ENCODE results near the gene TRABD2B. TPM values are rescaled to one million over a fixed set of nuclear protein-coding genes. Genes with fewer than 3 reads are reported as not detected.

Gene TRABD2B
- total RNA-seq = 62.0 TPM
- 19.8 TPM for polyA plus RNA-seq (ENCODE audit: insufficient read depth, low read depth, low replicate concordance)
- long read RNA-seq, donor 1, full-length matches to known transcripts = 3 of 17 reads
- long read RNA-seq, donor 1, partial matches to known transcripts = 14 of 17 reads
- long read RNA-seq, donor 1, other reads (novel, unspliced or antisense) = 0 of 17 reads
- long read RNA-seq, donor 2, full-length matches to known transcripts = 3 of 3 reads
- long read RNA-seq, donor 2, partial matches to known transcripts = 0 of 3 reads
- long read RNA-seq, donor 2, other reads (novel, unspliced or antisense) = 0 of 3 reads
- long read RNA-seq, donor 3, full-length matches to known transcripts = 1 of 1 reads
- long read RNA-seq, donor 3, partial matches to known transcripts = 0 of 1 reads
- long read RNA-seq, donor 3, other reads (novel, unspliced or antisense) = 0 of 1 reads
- long read RNA-seq, donor 4, full-length matches to known transcripts = 1 of 1 reads
- long read RNA-seq, donor 4, partial matches to known transcripts = 0 of 1 reads
- long read RNA-seq, donor 4, other reads (novel, unspliced or antisense) = 0 of 1 reads
- long read RNA-seq, donor 5 = 0 reads
- long read RNA-seq, donor 6, full-length matches to known transcripts = 1 of 1 reads
- long read RNA-seq, donor 6, partial matches to known transcripts = 0 of 1 reads
- long read RNA-seq, donor 6, other reads (novel, unspliced or antisense) = 0 of 1 reads
- long read RNA-seq, donor 7, full-length matches to known transcripts = 13 of 94 reads
- long read RNA-seq, donor 7, partial matches to known transcripts = 48 of 94 reads
- long read RNA-seq, donor 7, other reads (novel, unspliced or antisense) = 33 of 94 reads
- long read RNA-seq, donor 8, full-length matches to known transcripts = 1 of 6 reads
- long read RNA-seq, donor 8, partial matches to known transcripts = 5 of 6 reads
- long read RNA-seq, donor 8, other reads (novel, unspliced or antisense) = 0 of 6 reads
- long read RNA-seq, donor 9 = 0 reads
- long read RNA-seq, donor 10, full-length matches to known transcripts = 1 of 1 reads
- long read RNA-seq, donor 10, partial matches to known transcripts = 0 of 1 reads
- long read RNA-seq, donor 10, other reads (novel, unspliced or antisense) = 0 of 1 reads

DNA sequence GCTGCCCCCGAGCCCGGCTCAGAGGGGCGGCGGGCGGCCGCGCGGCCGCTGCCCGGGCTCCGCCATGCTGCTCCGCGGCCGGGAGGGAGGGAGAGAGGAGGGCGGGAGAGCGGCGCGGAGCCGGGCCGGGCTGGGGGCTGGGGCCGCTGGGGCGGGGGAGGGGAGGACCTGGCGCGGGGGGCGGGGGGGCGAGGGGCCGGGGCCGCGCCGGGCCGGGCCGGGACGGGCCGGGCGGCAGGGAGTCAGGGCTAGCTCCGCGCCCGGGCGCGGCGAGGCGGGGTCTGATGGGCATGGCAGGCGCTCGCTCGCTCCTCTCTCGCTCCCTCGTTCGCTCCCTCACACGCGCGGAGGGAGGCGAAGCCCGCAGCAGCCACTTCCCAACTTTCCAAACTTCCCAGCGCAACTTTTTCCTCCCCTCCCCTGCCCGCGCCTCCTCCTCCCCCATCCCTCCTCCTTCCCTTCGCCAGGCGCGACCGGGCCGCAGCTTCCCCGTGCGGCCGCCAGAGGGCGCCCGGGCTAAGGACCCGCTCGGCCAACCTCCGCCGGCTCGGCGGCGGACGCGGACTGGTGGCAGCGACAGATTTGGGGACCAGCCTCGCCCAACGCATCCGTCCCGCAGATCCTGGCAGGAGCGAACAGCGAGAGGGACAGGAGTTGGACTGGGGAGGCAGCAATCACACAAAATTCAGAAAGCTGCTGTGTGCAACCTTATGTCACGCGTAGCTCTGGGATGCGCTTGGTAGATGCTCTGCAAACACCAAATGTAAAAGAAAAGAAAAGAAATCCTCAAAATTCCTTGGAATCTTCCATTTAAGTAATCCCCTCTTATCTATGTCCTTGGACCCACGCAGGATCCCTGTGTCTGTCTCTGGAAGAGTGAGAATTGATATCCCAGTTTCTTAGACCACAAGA, at the start of gene TRABD2B:
TRABD2B (minus strand) TSS at position 97 of the 912 bp plus-strand sequence.
- TF ChIP-seq, protein P1, sequence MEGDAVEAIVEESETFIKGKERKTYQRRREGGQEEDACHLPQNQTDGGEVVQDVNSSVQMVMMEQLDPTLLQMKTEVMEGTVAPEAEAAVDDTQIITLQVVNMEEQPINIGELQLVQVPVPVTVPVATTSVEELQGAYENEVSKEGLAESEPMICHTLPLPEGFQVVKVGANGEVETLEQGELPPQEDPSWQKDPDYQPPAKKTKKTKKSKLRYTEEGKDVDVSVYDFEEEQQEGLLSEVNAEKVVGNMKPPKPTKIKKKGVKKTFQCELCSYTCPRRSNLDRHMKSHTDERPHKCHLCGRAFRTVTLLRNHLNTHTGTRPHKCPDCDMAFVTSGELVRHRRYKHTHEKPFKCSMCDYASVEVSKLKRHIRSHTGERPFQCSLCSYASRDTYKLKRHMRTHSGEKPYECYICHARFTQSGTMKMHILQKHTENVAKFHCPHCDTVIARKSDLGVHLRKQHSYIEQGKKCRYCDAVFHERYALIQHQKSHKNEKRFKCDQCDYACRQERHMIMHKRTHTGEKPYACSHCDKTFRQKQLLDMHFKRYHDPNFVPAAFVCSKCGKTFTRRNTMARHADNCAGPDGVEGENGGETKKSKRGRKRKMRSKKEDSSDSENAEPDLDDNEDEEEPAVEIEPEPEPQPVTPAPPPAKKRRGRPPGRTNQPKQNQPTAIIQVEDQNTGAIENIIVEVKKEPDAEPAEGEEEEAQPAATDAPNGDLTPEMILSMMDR (IDR thresholded peaks at IDR 0.05; ENCODE audit: borderline replicate concordance, extremely low read depth, insufficient read depth) = peak; percentile 91
- peaks cover 7% of the 10 kb centered on the region for H3K27me3 ChIP-seq (ENCODE audit: control insufficient read depth, insufficient read depth, low read length)
- H3K4me3 ChIP-seq (ENCODE audit: low read length in 3 of 3) = peak within 1 kb of the TSS; percentile 67 to 86 (median 72)
- H3K9ac ChIP-seq (ENCODE audit: low read length in 3 of 3) = peak within 1 kb of the TSS; percentile 55 to 72 (median 57)
- DNase-seq (peak; percentile 93 to 96 (median 95)), FAIRE-seq (no peak)
- H3K4me1 ChIP-seq (ENCODE audit: control insufficient read depth in 2 of 3, insufficient read depth in 2 of 3, low read depth in 1 of 3, low read length in 3 of 3) = peaks cover 0 to 14% (median 6%) of the 10 kb centered on the region in 3 donors
- H3K36me3 ChIP-seq (ENCODE audit: control insufficient read depth in 2 of 3, insufficient read depth in 3 of 3, low read length in 3 of 3) = no peaks in the 10 kb centered on the region
- no peaks in the 10 kb centered on the region for H3K9me3 ChIP-seq (ENCODE audit: control insufficient read depth in 2 of 3, insufficient read depth in 1 of 3, low read length in 3 of 3)
- peak within 1 kb of the TSS; percentile 91 for H3K27ac ChIP-seq (ENCODE audit: low read depth in 2 of 2, low read length in 2 of 2)
- intact Hi-C loops (cut with DNase I) = no loop called here

DNA sequence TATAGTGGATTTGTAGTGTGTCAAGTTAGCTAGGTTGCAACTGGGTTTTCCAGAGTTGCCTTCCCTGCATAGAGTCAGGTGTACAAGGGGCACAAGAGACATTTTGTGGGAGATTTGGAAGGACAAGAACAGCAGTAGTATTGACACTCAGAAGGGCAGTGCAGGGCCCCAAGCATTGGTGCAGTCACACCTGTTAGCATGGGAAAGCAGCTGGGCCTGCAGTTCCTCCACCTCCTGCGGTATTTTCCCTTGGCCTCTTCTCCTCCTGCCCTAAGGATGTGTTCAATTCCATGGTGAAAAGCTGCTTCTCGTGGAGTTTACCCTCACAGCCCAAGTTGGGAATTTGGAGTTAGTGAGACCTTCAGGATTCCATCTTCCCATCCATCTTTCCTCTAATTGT, 47.1 kb upstream of the TRABD2B start:
- Histone ChIP-seq H3K27me3 (ENCODE audit: control insufficient read depth, insufficient read depth, low read length) (no peaks in the 10 kb centered on the region), H3K4me1 (ENCODE audit: control insufficient read depth in 2 of 3, insufficient read depth in 2 of 3, low read depth in 1 of 3, low read length in 3 of 3) (peaks cover 0 to 5% (median 0%) of the 10 kb centered on the region in 3 donors), H3K9ac (ENCODE audit: low read length in 3 of 3) (no peak overlapping the region), H3K27ac (ENCODE audit: low read depth in 2 of 2, low read length in 2 of 2) (no peak overlapping the region), H3K9me3 (ENCODE audit: control insufficient read depth in 2 of 3, insufficient read depth in 1 of 3, low read length in 3 of 3) (no peaks in the 10 kb centered on the region), H3K4me3 (ENCODE audit: low read length in 3 of 3) (no peak overlapping the region), H3K36me3 (ENCODE audit: control insufficient read depth in 2 of 3, insufficient read depth in 3 of 3, low read length in 3 of 3) (no peaks in the 10 kb centered on the region)
- DNase-seq = no peak
- intact Hi-C loops (cut with DNase I) = no loop called here
- FAIRE-seq = no peak
- TF ChIP-seq, protein P1 (IDR thresholded peaks at IDR 0.05; ENCODE audit: borderline replicate concordance, extremely low read depth, insufficient read depth) = no peak

DNA sequence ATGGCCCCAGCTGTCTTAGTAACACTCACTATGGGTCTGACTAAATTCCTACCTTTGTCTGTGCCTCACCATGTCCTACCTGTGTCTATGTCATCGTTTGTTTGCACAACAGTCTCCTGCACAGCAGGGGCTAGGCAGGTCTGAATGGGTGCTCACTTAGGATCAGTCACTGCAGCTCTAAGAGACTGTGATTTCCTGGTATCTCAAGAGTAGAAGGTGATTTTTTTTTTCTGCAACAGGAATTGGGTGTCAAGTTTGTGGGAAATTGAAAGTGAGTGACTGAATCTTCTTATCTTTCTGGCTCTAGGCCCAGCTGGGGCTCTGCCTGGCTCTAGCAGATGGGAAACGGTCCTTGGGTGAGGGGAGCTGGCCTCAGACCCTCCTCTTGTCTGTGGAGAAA, 46.4 kb upstream of the TRABD2B start:
- FAIRE-seq = no peak
- Histone ChIP-seq H3K36me3 (ENCODE audit: control insufficient read depth in 2 of 3, insufficient read depth in 3 of 3, low read length in 3 of 3) (no peaks in the 10 kb centered on the region), H3K27ac (ENCODE audit: low read depth in 2 of 2, low read length in 2 of 2) (no peak overlapping the region), H3K27me3 (ENCODE audit: control insufficient read depth, insufficient read depth, low read length) (no peaks in the 10 kb centered on the region), H3K9me3 (ENCODE audit: control insufficient read depth in 2 of 3, insufficient read depth in 1 of 3, low read length in 3 of 3) (no peaks in the 10 kb centered on the region), H3K4me1 (ENCODE audit: control insufficient read depth in 2 of 3, insufficient read depth in 2 of 3, low read depth in 1 of 3, low read length in 3 of 3) (peaks cover 0 to 5% (median 0%) of the 10 kb centered on the region in 3 donors), H3K9ac (ENCODE audit: low read length in 3 of 3) (no peak overlapping the region), H3K4me3 (ENCODE audit: low read length in 3 of 3) (no peak overlapping the region)
- TF ChIP-seq, protein P1 (IDR thresholded peaks at IDR 0.05; ENCODE audit: borderline replicate concordance, extremely low read depth, insufficient read depth) = no peak
- no peak for DNase-seq
- intact Hi-C loops (cut with DNase I) = no loop called here

All from kidney (tissue), 22 donors.